Mucosa of stomach (tissue), 1 donor: ENCODE results near the gene BSDC1.
"Not testable (repeated sequence)": the region's sequence is repeated elsewhere in the genome, so short reads cannot be mapped to it uniquely, and the experiment has no call there.

Experiments
- H3K27me3 ChIP-seq: one replicate; pipeline ENCODE4 v1.7.0; 2013; ENCODE audit warnings: mild to moderate bottlenecking, low read length; ENCODE audit not compliant: control insufficient read depth, insufficient read depth
- H3K36me3 ChIP-seq: one replicate; pipeline ENCODE4 v1.7.0; 2013; ENCODE audit warnings: low read length; ENCODE audit not compliant: control insufficient read depth, insufficient read depth
- H3K4me1 ChIP-seq: one replicate; pipeline ENCODE4 v1.7.0; 2013; ENCODE audit warnings: mild to moderate bottlenecking, low read length; ENCODE audit not compliant: control insufficient read depth, insufficient read depth
- H3K4me3 ChIP-seq: one replicate; pipeline ENCODE4 v1.7.0; 2013; ENCODE audit warnings: low read length
- H3K9ac ChIP-seq: one replicate; pipeline ENCODE4 v1.7.0; 2013; ENCODE audit warnings: mild to moderate bottlenecking, low read length, moderate library complexity
- H3K9me3 ChIP-seq: one replicate; pipeline ENCODE4 v1.7.0; 2013; ENCODE audit warnings: mild to moderate bottlenecking, low read length, moderate library complexity; ENCODE audit not compliant: control insufficient read depth
- donor health status: Pancreatic carcinoma.

The BSDC1 gene

GRCh38 chr1:32411261-32411660, 17.0 kb upstream of the BSDC1 start:
- Histone ChIP-seq H3K4me1 (peaks cover 6% of the 10 kb centered on the region), H3K4me3 (no peak overlapping the region), H3K9me3 (no peaks in the 10 kb centered on the region), H3K36me3 (no peaks in the 10 kb centered on the region), H3K27me3 (no peaks in the 10 kb centered on the region), H3K9ac (no peak overlapping the region)

- H3K27me3 ChIP-seq = no peaks in the 10 kb centered on the region
- no peaks in the 10 kb centered on the region for H3K4me1 ChIP-seq
- H3K4me3 ChIP-seq = no peak overlapping the region
- no peaks in the 10 kb centered on the region for H3K36me3 ChIP-seq
- H3K9ac ChIP-seq = no peak overlapping the region
- H3K9me3 ChIP-seq = no peaks in the 10 kb centered on the region
Observed at GRCh38 chr1:32406629-32407111, 12.4 kb upstream of the BSDC1 start.

GRCh38 chr1:32405672-32406467, 11.6 kb upstream of the BSDC1 start:
- Histone ChIP-seq H3K9ac (no peak overlapping the region), H3K4me1 (peaks cover 3% of the 10 kb centered on the region), H3K27me3 (no peaks in the 10 kb centered on the region), H3K4me3 (no peak overlapping the region), H3K36me3 (no peaks in the 10 kb centered on the region), H3K9me3 (no peaks in the 10 kb centered on the region)

- H3K9me3 ChIP-seq = no peaks in the 10 kb centered on the region
- peaks cover 4% of the 10 kb centered on the region for H3K4me1 ChIP-seq
- no peaks in the 10 kb centered on the region for H3K36me3 ChIP-seq
- H3K9ac ChIP-seq = no peak overlapping the region
- no peak overlapping the region for H3K4me3 ChIP-seq
- no peaks in the 10 kb centered on the region for H3K27me3 ChIP-seq
Observed at GRCh38 chr1:32404946-32405345, 10.7 kb upstream of the BSDC1 start.

GRCh38 chr1:32400876-32401631, 6.8 kb upstream of the BSDC1 start:
- H3K36me3 ChIP-seq = no peaks in the 10 kb centered on the region
- H3K9ac ChIP-seq = peak overlapping the region; percentile 41
- no peaks in the 10 kb centered on the region for H3K9me3 ChIP-seq
- no peaks in the 10 kb centered on the region for H3K27me3 ChIP-seq
- no peak overlapping the region for H3K4me3 ChIP-seq
- H3K4me1 ChIP-seq = peaks cover 4% of the 10 kb centered on the region

GRCh38 chr1:32399843-32400242, 5.6 kb upstream of the BSDC1 start:
- Histone ChIP-seq H3K4me3 (no peak overlapping the region), H3K9me3 (no peaks in the 10 kb centered on the region), H3K4me1 (peaks cover 4% of the 10 kb centered on the region), H3K36me3 (no peaks in the 10 kb centered on the region), H3K27me3 (no peaks in the 10 kb centered on the region), H3K9ac (no peak overlapping the region)

- no peak overlapping the region for H3K4me3 ChIP-seq
- H3K4me1 ChIP-seq = peaks cover 7% of the 10 kb centered on the region
- no peaks in the 10 kb centered on the region for H3K27me3 ChIP-seq
- no peaks in the 10 kb centered on the region for H3K36me3 ChIP-seq
- H3K9me3 ChIP-seq = no peaks in the 10 kb centered on the region
- H3K9ac ChIP-seq = no peak overlapping the region
Observed at GRCh38 chr1:32398401-32398800, 4.2 kb upstream of the BSDC1 start.

- not testable (repeated sequence) for H3K36me3 ChIP-seq, H3K9me3 ChIP-seq, H3K4me3 ChIP-seq, H3K27me3 ChIP-seq, H3K9ac ChIP-seq
- H3K4me1 ChIP-seq = peaks cover 24% of the 10 kb centered on the region
Observed at GRCh38 chr1:32396524-32396923, 2.3 kb upstream of the BSDC1 start.

GRCh38 chr1:32394890-32395432, 720 bp upstream of the BSDC1 start:
- peaks cover 34% of the 10 kb centered on the region for H3K4me1 ChIP-seq
- H3K9me3 ChIP-seq = no peaks in the 10 kb centered on the region
- peak overlapping the region; percentile 80 for H3K4me3 ChIP-seq
- peak overlapping the region; percentile 89 for H3K9ac ChIP-seq
- no peaks in the 10 kb centered on the region for H3K27me3 ChIP-seq
- no peaks in the 10 kb centered on the region for H3K36me3 ChIP-seq

- Histone ChIP-seq H3K4me1 (peaks cover 34% of the 10 kb centered on the region), H3K9ac (peak overlapping the region; percentile 89), H3K36me3 (no peaks in the 10 kb centered on the region), H3K27me3 (no peaks in the 10 kb centered on the region), H3K4me3 (peak overlapping the region; percentile 80), H3K9me3 (no peaks in the 10 kb centered on the region)
Observed at GRCh38 chr1:32393832-32394140, 455 bp downstream of the BSDC1 start.

GRCh38 chr1:32393136-32393535, 1.1 kb downstream of the BSDC1 start:
- Histone ChIP-seq H3K4me3 (no peak overlapping the region), H3K4me1 (peaks cover 34% of the 10 kb centered on the region), H3K36me3 (no peaks in the 10 kb centered on the region), H3K27me3 (no peaks in the 10 kb centered on the region), H3K9me3 (no peaks in the 10 kb centered on the region), H3K9ac (peak overlapping the region; percentile 89)

- Histone ChIP-seq H3K27me3 (no peaks in the 10 kb centered on the region), H3K4me1 (peaks cover 34% of the 10 kb centered on the region), H3K36me3 (no peaks in the 10 kb centered on the region), H3K4me3 (no peak overlapping the region), H3K9ac (no peak overlapping the region), H3K9me3 (no peaks in the 10 kb centered on the region)
Observed at GRCh38 chr1:32392325-32392724, 1.9 kb downstream of the BSDC1 start.
